GM23338 (cell line): ENCODE measurements around the gene ZNF331. TPM values are rescaled to one million over a fixed set of nuclear protein-coding genes. Genes with fewer than 3 reads are reported as not detected.

Experiments used
- ATAC-seq: fragments of 200-7000 bp; cut with Tn5 transposase; 3 replicates; pipeline ENCODE4 v1.9.1; 2020
- DNase-seq: peaks from one replicate; pipeline ENCODE4 v3.0.0-alpha.2; 2015; ENCODE audit warnings: low spot score
- H2AFZ ChIP-seq: fragments of 200-600 bp; sonication (generic); 2 replicates; pipeline ENCODE4 v1.8.0; 2016; ENCODE audit warnings: antibody characterized with exemption, mild to moderate bottlenecking, moderate library complexity
- H3F3A ChIP-seq: fragments of 200-600 bp; sonication (generic); replicated peaks from 2 replicates; pipeline ENCODE4 v1.8.0; 2017; ENCODE audit warnings: antibody characterized with exemption, mixed run types, low read depth
- H3K27ac ChIP-seq: fragments of 200-600 bp; sonication (generic); 2 replicates; pipeline ENCODE4 v1.6.1; 2016; ENCODE audit warnings: low read depth
- H3K27me3 ChIP-seq: fragments of 200-600 bp; sonication (generic); 2 replicates; pipeline ENCODE4 v1.8.0; 2016; ENCODE audit warnings: mild to moderate bottlenecking, mixed run types, moderate library complexity; ENCODE audit not compliant: insufficient read depth
- H3K36me3 ChIP-seq: fragments of 200-600 bp; sonication (generic); 2 replicates; pipeline ENCODE4 v1.8.0; 2016; ENCODE audit warnings: mild to moderate bottlenecking; ENCODE audit not compliant: insufficient read depth
- H3K4me1 ChIP-seq: fragments of 200-600 bp; sonication (generic); 2 replicates; pipeline ENCODE4 v1.8.0; 2016; ENCODE audit warnings: mild to moderate bottlenecking, moderate library complexity; ENCODE audit not compliant: insufficient read depth
- H3K4me2 ChIP-seq: fragments of 200-600 bp; sonication (generic); 2 replicates; pipeline ENCODE4 v1.7.1; 2017; ENCODE audit warnings: mixed run types
- H3K4me3 ChIP-seq: fragments of 200-600 bp; sonication (generic); 2 replicates; pipeline ENCODE4 v1.6.1; 2016; ENCODE audit warnings: mixed run types
- H3K79me2 ChIP-seq: fragments of 200-600 bp; sonication (generic); replicated peaks from 2 replicates; pipeline ENCODE4 v1.8.0; 2017; ENCODE audit warnings: mild to moderate bottlenecking; ENCODE audit not compliant: insufficient read depth
- H3K9me2 ChIP-seq: fragments of 200-600 bp; sonication (generic); 2 replicates; pipeline ENCODE4 v1.8.0; 2017; ENCODE audit not compliant: insufficient read depth
- H4K20me1 ChIP-seq: fragments of 200-600 bp; sonication (generic); replicated peaks from 2 replicates; pipeline ENCODE4 v1.8.0; 2017; ENCODE audit warnings: mild to moderate bottlenecking; ENCODE audit not compliant: insufficient read depth
- H3K27ac Mint-ChIP-seq: 2 replicates; pipeline ENCODE4 v1.8.0; 2020; ENCODE audit warnings: inconsistent platforms, mild to moderate bottlenecking, moderate library complexity, mixed read lengths
- H3K27me3 Mint-ChIP-seq: 3 replicates; pipeline ENCODE4 v1.8.0; 2022; ENCODE audit warnings: low read depth, mild to moderate bottlenecking, moderate library complexity, mixed read lengths, inconsistent platforms; ENCODE audit not compliant: insufficient read depth, poor library complexity
- H3K36me3 Mint-ChIP-seq: 3 replicates; pipeline ENCODE4 v1.8.0; 2021; ENCODE audit warnings: low read depth, mild to moderate bottlenecking, inconsistent platforms, moderate library complexity, mixed read lengths
- H3K4me1 Mint-ChIP-seq: 3 replicates; pipeline ENCODE4 v1.8.0; 2020; ENCODE audit warnings: mild to moderate bottlenecking, inconsistent platforms, mixed read lengths
- H3K4me3 Mint-ChIP-seq: 3 replicates; pipeline ENCODE4 v1.8.0; 2021; ENCODE audit warnings: moderate library complexity, mild to moderate bottlenecking, inconsistent platforms, mixed read lengths
- H3K9me3 Mint-ChIP-seq: 3 replicates; pipeline ENCODE4 v1.8.0; 2020; ENCODE audit warnings: moderate library complexity, mild to moderate bottlenecking, inconsistent platforms, mixed read lengths
- CREB1 ChIP-seq: fragments of 250-450 bp; sonication (Bioruptor Pico); IDR thresholded peaks from 2 replicates; pipeline ENCODE4 v1.5.0; 2020; ENCODE audit warnings: low read depth, mild to moderate bottlenecking, moderate library complexity
- EZH2 ChIP-seq: fragments of 200-600 bp; sonication (generic); IDR thresholded peaks from one replicate; pipeline ENCODE4 v1.8.0; 2017; ENCODE audit warnings: antibody characterized with exemption, mild to moderate bottlenecking, low read depth; ENCODE audit not compliant: unreplicated experiment
- EZH2phosphoT487 ChIP-seq: fragments of 200-600 bp; sonication (generic); IDR thresholded peaks from one replicate; pipeline ENCODE4 v1.8.1; 2018; ENCODE audit warnings: antibody characterized with exemption; ENCODE audit not compliant: unreplicated experiment
- JUNB ChIP-seq: IDR thresholded peaks from one replicate; pipeline ENCODE4 v1.6.1; 2016; ENCODE audit warnings: antibody characterized with exemption; ENCODE audit not compliant: unreplicated experiment
- NANOG ChIP-seq: IDR thresholded peaks from 2 replicates; pipeline ENCODE4 v1.6.1; 2016; ENCODE audit warnings: antibody characterized with exemption, borderline replicate concordance
- POLR2AphosphoS5 ChIP-seq: IDR thresholded peaks from 2 replicates; pipeline ENCODE4 v1.6.1; 2016; ENCODE audit warnings: antibody characterized with exemption, low read depth
- STAT1 ChIP-seq: IDR thresholded peaks from one replicate; pipeline ENCODE4 v1.6.1; 2016; ENCODE audit warnings: antibody characterized with exemption; ENCODE audit not compliant: unreplicated experiment
- ZNF114 ChIP-seq: fragments of 250-450 bp; sonication (Bioruptor Pico); IDR thresholded peaks from 2 replicates; pipeline ENCODE4 v1.5.0; 2020; ENCODE audit warnings: mild to moderate bottlenecking, moderate library complexity
- ZNF331 ChIP-seq: fragments of 250-450 bp; sonication (Bioruptor Pico); IDR thresholded peaks from 2 replicates; pipeline ENCODE4 v1.5.0; 2020; ENCODE audit warnings: low read depth, mild to moderate bottlenecking, moderate library complexity
- polyA plus RNA-seq: library from polyadenylated mRNA; unstranded; fragments of >200 nt; fragmentation: Nextera tagmentation; extraction: Ambion mirVana; gene quantifications from 2 replicates; pipeline ENCODE4 v1.2.1, GENCODE V29; 2016
- total RNA-seq: library from RNA; depleted of rRNA; stranded (reverse); fragments of >200 nt; shearing (Covaris generic); gene quantifications from 2 replicates; pipeline ENCODE4 v1.2.3, GENCODE V29; 2014
- TF ChIP-seq, protein P1 (sequence below): fragments of 250-450 bp; sonication (Bioruptor Pico); IDR thresholded peaks from 2 replicates; pipeline ENCODE4 v1.5.0; 2020; ENCODE audit warnings: mild to moderate bottlenecking, moderate library complexity
- TF ChIP-seq, protein P2 (sequence below), 2 experiments: fragments of 200-600 bp in 1 of 2; sonication (generic) in 1 of 2; conservative IDR thresholded peaks; 2 replicates each; pipeline versions ENCODE4 v1.5.1 to v1.6.1; 2016 to 2017; ENCODE audit warnings: antibody characterized with exemption in 2 of 2, low read depth in 2 of 2, mild to moderate bottlenecking in 2 of 2, moderate library complexity in 1 of 2
- TF ChIP-seq, protein P3 (sequence below): IDR thresholded peaks from 2 replicates; pipeline ENCODE4 v1.6.1; 2016; ENCODE audit warnings: antibody characterized with exemption

Gene ZNF331
- total and polyA plus RNA-seq, 2 experiments from 2014 or later = 36.2 to 46.5 TPM

DNA sequence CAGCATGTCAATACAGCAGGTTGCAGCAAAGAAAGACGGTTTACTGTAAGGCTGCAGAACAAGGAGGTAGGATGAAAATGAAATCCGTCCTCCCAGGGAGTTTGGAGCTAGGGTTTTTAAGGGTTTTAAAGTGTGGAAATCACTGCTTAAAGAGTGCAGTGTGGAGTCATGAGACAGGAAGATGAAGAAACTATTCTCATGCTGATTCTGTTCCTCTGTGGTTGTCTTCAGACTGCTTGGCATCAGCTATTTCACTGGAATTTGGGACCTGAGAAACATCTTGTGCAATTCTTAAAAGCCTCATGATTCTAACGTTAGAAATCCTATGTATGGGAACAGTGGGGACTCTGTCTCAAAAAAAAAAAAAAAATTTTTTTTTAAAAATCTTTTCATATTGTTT is 11.4 kb downstream of the ZNF331 start (continued):
- no peak for TF ChIP-seq EZH2phosphoT487
- TF ChIP-seq EZH2 = no peak
- TF ChIP-seq CREB1 (CRISPR knock-in tag) = no peak
- TF ChIP-seq ZNF114 (CRISPR knock-in tag) = no peak
- TF ChIP-seq POLR2AphosphoS5 = no peak
- TF ChIP-seq NANOG = no peak

DNA sequence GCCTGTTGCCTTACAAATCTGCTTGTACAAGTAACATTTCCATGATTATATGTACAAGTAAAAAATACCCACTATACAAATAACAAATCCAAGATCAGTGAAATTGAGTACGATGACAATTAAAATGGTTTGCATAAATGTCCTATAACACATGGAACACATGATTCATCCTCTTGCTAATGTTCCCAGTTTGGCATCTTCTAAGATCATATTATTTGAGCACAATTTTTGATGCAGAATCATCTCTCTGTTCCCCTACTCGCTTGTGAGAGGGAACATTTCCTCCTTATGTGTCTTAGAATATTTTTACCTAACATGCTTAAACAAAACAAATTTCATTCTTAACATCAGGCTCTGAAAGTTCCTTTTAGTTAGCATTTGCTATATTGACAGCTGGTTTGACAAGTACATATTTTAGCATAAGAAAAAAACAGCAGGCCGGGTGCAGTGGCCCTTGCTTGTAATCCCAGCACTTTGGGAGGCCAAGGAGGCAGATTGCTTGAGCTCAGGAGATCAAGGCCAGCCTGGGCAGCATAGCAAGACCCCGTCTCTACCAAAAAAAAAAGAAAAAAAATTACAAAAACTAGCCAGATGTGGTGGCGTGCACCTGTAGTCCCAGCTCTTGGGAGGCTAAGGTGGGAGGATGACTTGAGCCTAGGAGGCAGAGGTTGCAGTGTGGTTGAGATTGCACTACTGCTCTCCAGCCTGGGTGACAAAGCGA is 14.2 kb downstream of the ZNF331 start:
- Histone ChIP-seq H3F3A (peaks cover 17% of the 10 kb centered on the region), H4K20me1 (no peaks in the 10 kb centered on the region), H3K36me3 (peaks cover 6% of the 10 kb centered on the region; the same call in 1 of the 2 replicates), H3K4me2 (no peak overlapping the region), H3K27ac (no peak overlapping the region), H3K79me2 (peaks cover 18% of the 10 kb centered on the region), H2AFZ (no peak overlapping the region), H3K4me1 (peaks cover 16% of the 10 kb centered on the region), H3K9me2 (no peaks in the 10 kb centered on the region), H3K4me3 (no peak overlapping the region), H3K27me3 (no peaks in the 10 kb centered on the region)
- ATAC-seq = no peak
- peaks cover 8% of the 10 kb centered on the region for H3K27me3 Mint-ChIP-seq
- no peaks in the 10 kb centered on the region for H3K9me3 Mint-ChIP-seq
- no peak overlapping the region for H3K4me3 Mint-ChIP-seq
- no peak overlapping the region for H3K27ac Mint-ChIP-seq
- H3K36me3 Mint-ChIP-seq = peaks cover 21% of the 10 kb centered on the region
- DNase-seq = no peak
- H3K4me1 Mint-ChIP-seq = peaks cover 19% of the 10 kb centered on the region
- TF ChIP-seq ZNF331 (CRISPR knock-in tag) (no peak), CREB1 (CRISPR knock-in tag) (no peak), EZH2 (no peak), ZNF114 (CRISPR knock-in tag) (no peak), STAT1 (no peak), JUNB (no peak), EZH2phosphoT487 (no peak), POLR2AphosphoS5 (no peak)
- TF ChIP-seq, protein P1, sequence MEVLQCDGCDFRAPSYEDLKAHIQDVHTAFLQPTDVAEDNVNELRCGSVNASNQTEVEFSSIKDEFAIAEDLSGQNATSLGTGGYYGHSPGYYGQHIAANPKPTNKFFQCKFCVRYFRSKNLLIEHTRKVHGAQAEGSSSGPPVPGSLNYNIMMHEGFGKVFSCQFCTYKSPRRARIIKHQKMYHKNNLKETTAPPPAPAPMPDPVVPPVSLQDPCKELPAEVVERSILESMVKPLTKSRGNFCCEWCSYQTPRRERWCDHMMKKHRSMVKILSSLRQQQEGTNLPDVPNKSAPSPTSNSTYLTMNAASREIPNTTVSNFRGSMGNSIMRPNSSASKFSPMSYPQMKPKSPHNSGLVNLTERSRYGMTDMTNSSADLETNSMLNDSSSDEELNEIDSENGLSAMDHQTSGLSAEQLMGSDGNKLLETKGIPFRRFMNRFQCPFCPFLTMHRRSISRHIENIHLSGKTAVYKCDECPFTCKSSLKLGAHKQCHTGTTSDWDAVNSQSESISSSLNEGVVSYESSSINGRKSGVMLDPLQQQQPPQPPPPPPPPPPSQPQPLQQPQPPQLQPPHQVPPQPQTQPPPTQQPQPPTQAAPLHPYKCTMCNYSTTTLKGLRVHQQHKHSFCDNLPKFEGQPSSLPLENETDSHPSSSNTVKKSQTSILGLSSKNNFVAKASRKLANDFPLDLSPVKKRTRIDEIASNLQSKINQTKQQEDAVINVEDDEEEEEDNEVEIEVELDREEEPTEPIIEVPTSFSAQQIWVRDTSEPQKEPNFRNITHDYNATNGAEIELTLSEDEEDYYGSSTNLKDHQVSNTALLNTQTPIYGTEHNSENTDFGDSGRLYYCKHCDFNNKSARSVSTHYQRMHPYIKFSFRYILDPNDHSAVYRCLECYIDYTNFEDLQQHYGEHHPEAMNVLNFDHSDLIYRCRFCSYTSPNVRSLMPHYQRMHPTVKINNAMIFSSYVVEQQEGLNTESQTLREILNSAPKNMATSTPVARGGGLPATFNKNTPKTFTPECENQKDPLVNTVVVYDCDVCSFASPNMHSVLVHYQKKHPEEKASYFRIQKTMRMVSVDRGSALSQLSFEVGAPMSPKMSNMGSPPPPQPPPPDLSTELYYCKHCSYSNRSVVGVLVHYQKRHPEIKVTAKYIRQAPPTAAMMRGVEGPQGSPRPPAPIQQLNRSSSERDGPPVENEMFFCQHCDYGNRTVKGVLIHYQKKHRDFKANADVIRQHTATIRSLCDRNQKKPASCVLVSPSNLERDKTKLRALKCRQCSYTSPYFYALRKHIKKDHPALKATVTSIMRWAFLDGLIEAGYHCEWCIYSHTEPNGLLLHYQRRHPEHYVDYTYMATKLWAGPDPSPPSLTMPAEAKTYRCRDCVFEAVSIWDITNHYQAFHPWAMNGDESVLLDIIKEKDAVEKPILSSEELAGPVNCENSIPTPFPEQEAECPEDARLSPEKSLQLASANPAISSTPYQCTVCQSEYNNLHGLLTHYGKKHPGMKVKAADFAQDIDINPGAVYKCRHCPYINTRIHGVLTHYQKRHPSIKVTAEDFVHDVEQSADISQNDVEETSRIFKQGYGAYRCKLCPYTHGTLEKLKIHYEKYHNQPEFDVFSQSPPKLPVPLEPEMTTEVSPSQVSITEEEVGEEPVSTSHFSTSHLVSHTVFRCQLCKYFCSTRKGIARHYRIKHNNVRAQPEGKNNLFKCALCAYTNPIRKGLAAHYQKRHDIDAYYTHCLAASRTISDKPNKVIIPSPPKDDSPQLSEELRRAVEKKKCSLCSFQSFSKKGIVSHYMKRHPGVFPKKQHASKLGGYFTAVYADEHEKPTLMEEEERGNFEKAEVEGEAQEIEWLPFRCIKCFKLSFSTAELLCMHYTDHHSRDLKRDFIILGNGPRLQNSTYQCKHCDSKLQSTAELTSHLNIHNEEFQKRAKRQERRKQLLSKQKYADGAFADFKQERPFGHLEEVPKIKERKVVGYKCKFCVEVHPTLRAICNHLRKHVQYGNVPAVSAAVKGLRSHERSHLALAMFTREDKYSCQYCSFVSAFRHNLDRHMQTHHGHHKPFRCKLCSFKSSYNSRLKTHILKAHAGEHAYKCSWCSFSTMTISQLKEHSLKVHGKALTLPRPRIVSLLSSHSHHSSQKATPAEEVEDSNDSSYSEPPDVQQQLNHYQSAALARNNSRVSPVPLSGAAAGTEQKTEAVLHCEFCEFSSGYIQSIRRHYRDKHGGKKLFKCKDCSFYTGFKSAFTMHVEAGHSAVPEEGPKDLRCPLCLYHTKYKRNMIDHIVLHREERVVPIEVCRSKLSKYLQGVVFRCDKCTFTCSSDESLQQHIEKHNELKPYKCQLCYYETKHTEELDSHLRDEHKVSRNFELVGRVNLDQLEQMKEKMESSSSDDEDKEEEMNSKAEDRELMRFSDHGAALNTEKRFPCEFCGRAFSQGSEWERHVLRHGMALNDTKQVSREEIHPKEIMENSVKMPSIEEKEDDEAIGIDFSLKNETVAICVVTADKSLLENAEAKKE = no peak
- TF ChIP-seq, protein P2, sequence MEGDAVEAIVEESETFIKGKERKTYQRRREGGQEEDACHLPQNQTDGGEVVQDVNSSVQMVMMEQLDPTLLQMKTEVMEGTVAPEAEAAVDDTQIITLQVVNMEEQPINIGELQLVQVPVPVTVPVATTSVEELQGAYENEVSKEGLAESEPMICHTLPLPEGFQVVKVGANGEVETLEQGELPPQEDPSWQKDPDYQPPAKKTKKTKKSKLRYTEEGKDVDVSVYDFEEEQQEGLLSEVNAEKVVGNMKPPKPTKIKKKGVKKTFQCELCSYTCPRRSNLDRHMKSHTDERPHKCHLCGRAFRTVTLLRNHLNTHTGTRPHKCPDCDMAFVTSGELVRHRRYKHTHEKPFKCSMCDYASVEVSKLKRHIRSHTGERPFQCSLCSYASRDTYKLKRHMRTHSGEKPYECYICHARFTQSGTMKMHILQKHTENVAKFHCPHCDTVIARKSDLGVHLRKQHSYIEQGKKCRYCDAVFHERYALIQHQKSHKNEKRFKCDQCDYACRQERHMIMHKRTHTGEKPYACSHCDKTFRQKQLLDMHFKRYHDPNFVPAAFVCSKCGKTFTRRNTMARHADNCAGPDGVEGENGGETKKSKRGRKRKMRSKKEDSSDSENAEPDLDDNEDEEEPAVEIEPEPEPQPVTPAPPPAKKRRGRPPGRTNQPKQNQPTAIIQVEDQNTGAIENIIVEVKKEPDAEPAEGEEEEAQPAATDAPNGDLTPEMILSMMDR (conservative IDR thresholded peaks at IDR 0.05; ENCODE audit: low read depth in 2 of 2) = no peak
- TF ChIP-seq, protein P3, sequence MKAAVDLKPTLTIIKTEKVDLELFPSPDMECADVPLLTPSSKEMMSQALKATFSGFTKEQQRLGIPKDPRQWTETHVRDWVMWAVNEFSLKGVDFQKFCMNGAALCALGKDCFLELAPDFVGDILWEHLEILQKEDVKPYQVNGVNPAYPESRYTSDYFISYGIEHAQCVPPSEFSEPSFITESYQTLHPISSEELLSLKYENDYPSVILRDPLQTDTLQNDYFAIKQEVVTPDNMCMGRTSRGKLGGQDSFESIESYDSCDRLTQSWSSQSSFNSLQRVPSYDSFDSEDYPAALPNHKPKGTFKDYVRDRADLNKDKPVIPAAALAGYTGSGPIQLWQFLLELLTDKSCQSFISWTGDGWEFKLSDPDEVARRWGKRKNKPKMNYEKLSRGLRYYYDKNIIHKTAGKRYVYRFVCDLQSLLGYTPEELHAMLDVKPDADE = no peak
